HL-60 (cell line): ENCODE results near the gene SMYD2.

Experiments
- DNase-seq, 2 experiments: peaks; one replicate each; pipeline ENCODE4 v3.0.0-alpha.2; 2010 to 2020; ENCODE audit warnings: low read depth in 1 of 2, low spot score in 1 of 2
- H3K27ac ChIP-seq: fragments of 250-450 bp; sonication (Bioruptor Pico); replicated peaks from 2 replicates; pipeline ENCODE4 v1.5.1; 2020; ENCODE audit warnings: mild to moderate bottlenecking, moderate library complexity
- H3K27me3 ChIP-seq: fragments of 250-450 bp; sonication (Bioruptor Pico); 2 replicates; pipeline ENCODE4 v1.5.1; 2021; ENCODE audit warnings: mild to moderate bottlenecking, moderate library complexity; ENCODE audit not compliant: insufficient read depth, poor library complexity, severe bottlenecking
- H3K4me3 ChIP-seq: replicated peaks from 2 replicates; pipeline ENCODE4 v1.5.1; 2011; ENCODE audit warnings: mild to moderate bottlenecking, control low read depth, low read length; ENCODE audit not compliant: insufficient read depth
- GABPA ChIP-seq: IDR thresholded peaks from 2 replicates; pipeline ENCODE4 v1.6.1; 2012; ENCODE audit warnings: low read depth
- POLR2AphosphoS5 ChIP-seq: IDR thresholded peaks from 2 replicates; pipeline ENCODE4 v1.6.1; 2012; ENCODE audit warnings: low read depth
- SPI1 ChIP-seq: IDR thresholded peaks from 2 replicates; pipeline ENCODE4 v1.6.1; 2012; ENCODE audit warnings: low read depth, mild to moderate bottlenecking, borderline replicate concordance
- TF ChIP-seq, protein P1 (sequence below): IDR thresholded peaks from one replicate; pipeline ENCODE4 v1.5.1; 2011; ENCODE audit warnings: low read length, control low read depth, inconsistent platforms; ENCODE audit not compliant: insufficient read depth
- TF ChIP-seq, protein P2 (sequence below): IDR thresholded peaks from 2 replicates; pipeline ENCODE4 v1.6.1; 2012; ENCODE audit warnings: low read depth; ENCODE audit not compliant: insufficient replicate concordance

Gene SMYD2

DNA sequence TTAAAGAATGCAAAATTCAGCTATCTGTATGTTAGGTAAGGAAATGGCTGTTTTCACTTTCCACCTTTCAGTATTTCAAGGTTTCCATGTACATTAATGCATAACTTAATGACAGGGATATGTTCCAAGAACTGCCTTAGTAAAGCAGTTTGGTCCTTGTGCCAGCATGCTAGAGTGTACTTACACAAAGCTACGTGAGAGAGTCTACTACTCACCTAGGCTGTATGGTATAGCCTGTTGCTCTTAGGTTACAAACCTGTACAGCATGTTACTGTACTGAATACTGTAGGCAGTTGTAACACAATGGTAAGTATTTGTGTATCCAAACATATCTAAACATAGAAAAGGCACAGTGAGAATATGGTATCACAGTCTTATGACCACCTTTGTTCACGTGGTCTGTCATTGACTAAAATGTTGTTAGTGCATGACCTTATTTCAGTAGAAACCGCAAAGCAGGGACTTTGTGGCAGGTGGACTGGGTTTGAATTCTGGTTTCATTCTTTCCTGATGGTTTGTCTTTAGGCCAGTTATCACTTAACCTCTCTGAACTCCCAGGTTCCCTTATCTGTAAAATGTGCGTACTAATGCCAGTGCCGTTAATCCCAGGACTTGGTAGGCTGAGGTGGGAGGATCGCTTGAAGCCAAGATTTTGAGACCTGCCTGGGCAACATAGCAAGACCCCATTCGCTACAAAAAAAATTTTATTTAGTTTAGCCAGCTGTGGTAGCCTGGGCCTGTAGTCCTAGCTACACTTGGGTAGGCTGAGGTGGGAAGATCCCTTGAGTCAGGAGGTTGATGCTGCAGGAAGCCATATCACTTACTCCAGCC lies 4.9 kb downstream of the SMYD2 start:
- no peak for DNase-seq
- Histone ChIP-seq H3K4me3 (no peak overlapping the region), H3K27me3 (no peaks in the 10 kb centered on the region), H3K27ac (no peak overlapping the region)
- TF ChIP-seq SPI1 (no peak), GABPA (no peak), POLR2AphosphoS5 (no peak)
- TF ChIP-seq, protein P1, sequence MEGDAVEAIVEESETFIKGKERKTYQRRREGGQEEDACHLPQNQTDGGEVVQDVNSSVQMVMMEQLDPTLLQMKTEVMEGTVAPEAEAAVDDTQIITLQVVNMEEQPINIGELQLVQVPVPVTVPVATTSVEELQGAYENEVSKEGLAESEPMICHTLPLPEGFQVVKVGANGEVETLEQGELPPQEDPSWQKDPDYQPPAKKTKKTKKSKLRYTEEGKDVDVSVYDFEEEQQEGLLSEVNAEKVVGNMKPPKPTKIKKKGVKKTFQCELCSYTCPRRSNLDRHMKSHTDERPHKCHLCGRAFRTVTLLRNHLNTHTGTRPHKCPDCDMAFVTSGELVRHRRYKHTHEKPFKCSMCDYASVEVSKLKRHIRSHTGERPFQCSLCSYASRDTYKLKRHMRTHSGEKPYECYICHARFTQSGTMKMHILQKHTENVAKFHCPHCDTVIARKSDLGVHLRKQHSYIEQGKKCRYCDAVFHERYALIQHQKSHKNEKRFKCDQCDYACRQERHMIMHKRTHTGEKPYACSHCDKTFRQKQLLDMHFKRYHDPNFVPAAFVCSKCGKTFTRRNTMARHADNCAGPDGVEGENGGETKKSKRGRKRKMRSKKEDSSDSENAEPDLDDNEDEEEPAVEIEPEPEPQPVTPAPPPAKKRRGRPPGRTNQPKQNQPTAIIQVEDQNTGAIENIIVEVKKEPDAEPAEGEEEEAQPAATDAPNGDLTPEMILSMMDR: no peak
- TF ChIP-seq, protein P2, sequence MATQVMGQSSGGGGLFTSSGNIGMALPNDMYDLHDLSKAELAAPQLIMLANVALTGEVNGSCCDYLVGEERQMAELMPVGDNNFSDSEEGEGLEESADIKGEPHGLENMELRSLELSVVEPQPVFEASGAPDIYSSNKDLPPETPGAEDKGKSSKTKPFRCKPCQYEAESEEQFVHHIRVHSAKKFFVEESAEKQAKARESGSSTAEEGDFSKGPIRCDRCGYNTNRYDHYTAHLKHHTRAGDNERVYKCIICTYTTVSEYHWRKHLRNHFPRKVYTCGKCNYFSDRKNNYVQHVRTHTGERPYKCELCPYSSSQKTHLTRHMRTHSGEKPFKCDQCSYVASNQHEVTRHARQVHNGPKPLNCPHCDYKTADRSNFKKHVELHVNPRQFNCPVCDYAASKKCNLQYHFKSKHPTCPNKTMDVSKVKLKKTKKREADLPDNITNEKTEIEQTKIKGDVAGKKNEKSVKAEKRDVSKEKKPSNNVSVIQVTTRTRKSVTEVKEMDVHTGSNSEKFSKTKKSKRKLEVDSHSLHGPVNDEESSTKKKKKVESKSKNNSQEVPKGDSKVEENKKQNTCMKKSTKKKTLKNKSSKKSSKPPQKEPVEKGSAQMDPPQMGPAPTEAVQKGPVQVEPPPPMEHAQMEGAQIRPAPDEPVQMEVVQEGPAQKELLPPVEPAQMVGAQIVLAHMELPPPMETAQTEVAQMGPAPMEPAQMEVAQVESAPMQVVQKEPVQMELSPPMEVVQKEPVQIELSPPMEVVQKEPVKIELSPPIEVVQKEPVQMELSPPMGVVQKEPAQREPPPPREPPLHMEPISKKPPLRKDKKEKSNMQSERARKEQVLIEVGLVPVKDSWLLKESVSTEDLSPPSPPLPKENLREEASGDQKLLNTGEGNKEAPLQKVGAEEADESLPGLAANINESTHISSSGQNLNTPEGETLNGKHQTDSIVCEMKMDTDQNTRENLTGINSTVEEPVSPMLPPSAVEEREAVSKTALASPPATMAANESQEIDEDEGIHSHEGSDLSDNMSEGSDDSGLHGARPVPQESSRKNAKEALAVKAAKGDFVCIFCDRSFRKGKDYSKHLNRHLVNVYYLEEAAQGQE: no peak

DNA sequence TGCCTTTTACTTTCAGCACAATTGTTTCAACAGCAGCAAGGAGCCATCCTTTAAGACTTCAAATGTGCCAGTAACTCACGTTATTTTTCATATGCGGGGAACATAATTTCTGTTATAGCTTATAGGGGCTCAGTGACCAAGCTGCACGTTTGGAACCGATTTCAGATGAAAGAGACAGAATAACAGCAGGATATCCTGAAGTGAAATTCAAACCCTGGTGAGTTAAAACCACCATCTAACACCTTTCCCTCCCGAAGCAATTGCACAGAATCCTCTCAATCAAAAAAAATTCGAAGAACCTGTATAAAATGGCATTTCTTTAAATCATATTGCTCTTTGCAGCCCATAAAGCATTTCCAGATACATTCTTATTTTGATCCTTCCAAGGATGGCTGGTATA lies 6.9 kb downstream of the SMYD2 start:
- Histone ChIP-seq H3K27ac (no peak overlapping the region), H3K4me3 (no peak overlapping the region), H3K27me3 (no peaks in the 10 kb centered on the region)
- TF ChIP-seq GABPA (no peak), SPI1 (no peak), POLR2AphosphoS5 (no peak)
- TF ChIP-seq, protein P1: no peak
- TF ChIP-seq, protein P2: no peak
- DNase-seq: no peak

DNA sequence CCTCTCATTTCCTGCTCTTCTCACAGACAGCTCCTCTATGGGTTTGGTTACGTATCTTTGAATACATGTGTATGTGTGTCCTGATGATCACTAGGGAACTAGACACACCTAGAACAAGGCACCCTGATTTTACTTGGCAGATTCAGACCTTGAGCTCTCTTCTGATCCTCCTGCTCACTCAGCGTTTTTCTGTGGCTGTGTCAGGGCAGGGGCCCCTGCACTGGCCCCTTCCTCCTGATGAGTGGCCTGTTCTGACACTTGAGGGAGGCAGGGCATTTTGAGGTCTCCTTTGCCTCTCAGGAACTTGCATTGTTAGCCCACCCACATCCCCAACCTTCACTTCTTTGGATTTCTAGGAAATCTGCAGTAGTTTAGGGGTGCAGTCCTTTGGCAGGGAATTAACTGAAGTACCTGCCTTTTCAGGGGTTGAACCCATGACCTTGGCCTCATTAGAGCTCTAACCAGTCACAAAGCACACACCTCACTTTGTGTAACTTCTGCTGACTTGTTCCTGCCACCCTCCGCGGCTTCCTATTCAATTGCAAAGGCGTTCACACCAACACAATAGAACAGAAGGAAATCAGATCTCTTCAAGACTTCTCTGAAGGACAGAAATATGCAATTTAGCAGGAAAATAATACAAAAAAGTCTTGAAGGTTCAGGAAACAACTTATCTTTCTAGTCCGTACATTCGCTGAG lies 8.8 kb downstream of the SMYD2 start:
- Histone ChIP-seq H3K4me3 (no peak overlapping the region), H3K27me3 (no peaks in the 10 kb centered on the region), H3K27ac (no peak overlapping the region)
- no peak for TF ChIP-seq GABPA
- no peak for TF ChIP-seq POLR2AphosphoS5
- no peak for TF ChIP-seq SPI1
- TF ChIP-seq, protein P2: no peak
- TF ChIP-seq, protein P1: no peak
- no peak for DNase-seq
